ENCODE data around the gene LSM10.
A peak's percentile ranks its signal among the peaks of the same experiment; 100 is the strongest.

Gene LSM10

DNA sequence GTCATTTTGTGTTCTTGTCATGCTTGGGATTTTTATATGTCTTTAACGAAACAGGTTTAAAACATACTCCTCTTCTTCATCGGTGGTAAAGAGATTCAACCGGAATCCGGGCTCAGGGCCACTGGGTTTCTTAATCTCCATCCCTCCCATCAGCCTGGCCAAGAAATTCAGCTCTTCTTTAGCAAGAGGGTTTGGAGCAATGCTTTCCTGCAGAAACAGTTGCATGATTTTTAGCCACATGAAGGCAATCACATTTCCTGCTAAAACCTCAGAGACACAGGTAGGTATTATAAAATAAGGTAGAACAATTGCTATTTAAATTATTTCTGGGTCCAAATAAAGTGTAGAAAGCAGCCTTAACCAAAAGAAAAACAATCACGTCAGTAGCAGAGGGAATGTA lies 22.7 kb upstream of the LSM10 start:
- Histone ChIP-seq H3K4me2 (ENCODE audit: low read depth, low read length, poor library complexity, severe bottlenecking) (peak overlapping the region; percentile 62), H3K9me2 (replicated peaks; ENCODE audit: low read depth, low read length) (no peaks in the 10 kb centered on the region), H3K27me3 (ENCODE audit: insufficient read depth, low read length, poor library complexity, severe bottlenecking) (no peaks in the 10 kb centered on the region), H2AFZ (ENCODE audit: low read length) (peak overlapping the region; percentile 74), H3K79me2 (ENCODE audit: insufficient read depth, low read length) (no peaks in the 10 kb centered on the region), H3K4me1 (ENCODE audit: insufficient read depth, low read length, poor library complexity, severe bottlenecking) (peaks cover 6% of the 10 kb centered on the region), H4K20me1 (ENCODE audit: insufficient read depth, low read length, poor library complexity, severe bottlenecking) (no peaks in the 10 kb centered on the region), H3K36me3 (ENCODE audit: insufficient read depth, low read length) (no peaks in the 10 kb centered on the region), H3F3A (ENCODE audit: low read depth) (no peaks in the 10 kb centered on the region), H3K9me3 (ENCODE audit: insufficient read depth, low read depth, low read length) (no peaks in the 10 kb centered on the region), H3K9ac (ENCODE audit: low read depth, low read length, poor library complexity, severe bottlenecking) (peak overlapping the region; percentile 47), H3K4me3 (ENCODE audit: low read length, poor library complexity, severe bottlenecking) (peak overlapping the region; percentile 16)
- TF ChIP-seq CTCF (conservative IDR thresholded peaks at IDR 0.05; ENCODE audit: low read length) (no peak), EZH2phosphoT487 (IDR thresholded peaks at IDR 0.05; ENCODE audit: borderline replicate concordance) (no peak)

DNA sequence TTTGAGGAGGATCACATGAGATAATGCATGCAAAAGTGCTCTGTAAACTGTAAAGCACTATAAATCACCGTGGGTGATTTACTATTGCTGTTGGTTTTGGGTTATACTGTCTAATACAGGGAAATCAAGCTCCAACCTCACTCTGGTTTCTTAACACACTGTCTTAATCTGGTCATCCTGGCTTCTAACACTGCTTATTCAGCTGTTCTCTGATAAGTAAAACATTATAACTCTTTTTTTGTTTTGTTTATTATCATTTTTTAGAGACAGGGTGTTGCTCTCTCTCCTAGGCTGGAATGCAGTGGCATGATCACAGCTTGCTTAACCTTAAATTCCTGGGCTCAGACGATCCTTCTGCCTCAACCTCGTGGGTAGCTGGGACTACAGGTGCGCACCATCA lies 21.9 kb upstream of the LSM10 start:
- H3K9me3 ChIP-seq (ENCODE audit: insufficient read depth, low read depth, low read length), result no peaks in the 10 kb centered on the region
- no peaks in the 10 kb centered on the region for H3F3A ChIP-seq (ENCODE audit: low read depth)
- no peak overlapping the region for H3K4me3 ChIP-seq (ENCODE audit: low read length, poor library complexity, severe bottlenecking)
- H3K36me3 ChIP-seq (ENCODE audit: insufficient read depth, low read length), result no peaks in the 10 kb centered on the region
- no peaks in the 10 kb centered on the region for H3K27me3 ChIP-seq (ENCODE audit: insufficient read depth, low read length, poor library complexity, severe bottlenecking)
- no peak overlapping the region for H3K9ac ChIP-seq (ENCODE audit: low read depth, low read length, poor library complexity, severe bottlenecking)
- no peaks in the 10 kb centered on the region for H3K9me2 ChIP-seq (replicated peaks; ENCODE audit: low read depth, low read length)
- TF ChIP-seq CTCF (conservative IDR thresholded peaks at IDR 0.05; ENCODE audit: low read length) (no peak), EZH2phosphoT487 (IDR thresholded peaks at IDR 0.05; ENCODE audit: borderline replicate concordance) (no peak)
- no peak overlapping the region for H2AFZ ChIP-seq (ENCODE audit: low read length)
- H3K79me2 ChIP-seq (ENCODE audit: insufficient read depth, low read length), result no peaks in the 10 kb centered on the region
- H3K4me1 ChIP-seq (ENCODE audit: insufficient read depth, low read length, poor library complexity, severe bottlenecking), result peaks cover 6% of the 10 kb centered on the region
- H4K20me1 ChIP-seq (ENCODE audit: insufficient read depth, low read length, poor library complexity, severe bottlenecking), result no peaks in the 10 kb centered on the region
- H3K4me2 ChIP-seq (ENCODE audit: low read depth, low read length, poor library complexity, severe bottlenecking), result no peak overlapping the region

DNA sequence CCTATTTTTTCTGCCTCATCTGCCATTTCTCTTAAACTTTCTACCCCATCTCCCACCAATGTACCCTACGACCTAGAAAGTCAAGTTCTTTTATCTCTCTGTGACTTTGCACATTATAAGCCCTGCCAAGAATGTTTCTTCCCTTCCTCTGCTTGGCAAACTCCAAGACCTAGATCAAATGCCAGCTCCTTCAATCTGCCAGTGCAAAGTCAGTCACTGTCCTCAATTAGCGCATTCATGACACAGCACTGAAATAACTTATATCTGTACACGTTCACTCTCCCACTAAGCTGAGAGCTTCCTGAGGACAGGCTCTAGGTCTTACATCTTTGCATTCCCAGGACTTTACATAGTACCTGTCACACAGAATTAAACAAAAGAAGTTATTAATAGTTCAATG lies 21.4 kb upstream of the LSM10 start:
- Histone ChIP-seq H3K9me3 (ENCODE audit: insufficient read depth, low read depth, low read length) (no peaks in the 10 kb centered on the region), H3K4me3 (ENCODE audit: low read length, poor library complexity, severe bottlenecking) (no peak overlapping the region), H2AFZ (ENCODE audit: low read length) (no peak overlapping the region), H4K20me1 (ENCODE audit: insufficient read depth, low read length, poor library complexity, severe bottlenecking) (no peaks in the 10 kb centered on the region), H3K4me2 (ENCODE audit: low read depth, low read length, poor library complexity, severe bottlenecking) (no peak overlapping the region), H3K4me1 (ENCODE audit: insufficient read depth, low read length, poor library complexity, severe bottlenecking) (peaks cover 6% of the 10 kb centered on the region), H3K79me2 (ENCODE audit: insufficient read depth, low read length) (no peaks in the 10 kb centered on the region), H3F3A (ENCODE audit: low read depth) (no peaks in the 10 kb centered on the region), H3K36me3 (ENCODE audit: insufficient read depth, low read length) (no peaks in the 10 kb centered on the region), H3K27me3 (ENCODE audit: insufficient read depth, low read length, poor library complexity, severe bottlenecking) (no peaks in the 10 kb centered on the region), H3K9ac (ENCODE audit: low read depth, low read length, poor library complexity, severe bottlenecking) (no peak overlapping the region), H3K9me2 (replicated peaks; ENCODE audit: low read depth, low read length) (no peaks in the 10 kb centered on the region)
- TF ChIP-seq EZH2phosphoT487 (IDR thresholded peaks at IDR 0.05; ENCODE audit: borderline replicate concordance), result no peak

DNA sequence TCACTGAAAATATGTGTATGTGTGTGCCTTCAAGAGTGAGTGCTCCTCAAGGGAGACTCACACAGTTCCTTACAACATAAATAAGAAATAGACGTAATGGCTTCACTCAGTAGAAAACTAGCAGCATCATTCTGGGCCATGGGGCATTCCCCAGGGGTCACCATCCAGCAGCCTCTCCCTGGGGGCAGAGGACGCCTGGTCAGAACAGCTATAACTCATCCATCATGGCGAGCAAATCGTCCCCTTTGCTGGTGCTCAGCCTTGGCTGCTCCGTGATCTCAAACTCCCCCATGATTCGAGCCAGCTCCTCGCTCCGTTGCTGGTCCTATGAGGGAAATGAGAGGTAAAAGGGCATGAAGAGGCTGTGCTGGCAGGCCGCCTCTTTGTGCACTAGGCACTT lies 20.2 kb upstream of the LSM10 start:
- TF ChIP-seq CTCF (conservative IDR thresholded peaks at IDR 0.05; ENCODE audit: low read length) (no peak), EZH2phosphoT487 (IDR thresholded peaks at IDR 0.05; ENCODE audit: borderline replicate concordance) (no peak)
- H3K9ac ChIP-seq (ENCODE audit: low read depth, low read length, poor library complexity, severe bottlenecking), result no peak overlapping the region
- no peak overlapping the region for H2AFZ ChIP-seq (ENCODE audit: low read length)
- no peaks in the 10 kb centered on the region for H3K79me2 ChIP-seq (ENCODE audit: insufficient read depth, low read length)
- no peaks in the 10 kb centered on the region for H3K9me2 ChIP-seq (replicated peaks; ENCODE audit: low read depth, low read length)
- H3F3A ChIP-seq (ENCODE audit: low read depth), result no peaks in the 10 kb centered on the region
- H3K27me3 ChIP-seq (ENCODE audit: insufficient read depth, low read length, poor library complexity, severe bottlenecking), result no peaks in the 10 kb centered on the region
- no peak overlapping the region for H3K4me3 ChIP-seq (ENCODE audit: low read length, poor library complexity, severe bottlenecking)
- no peaks in the 10 kb centered on the region for H3K36me3 ChIP-seq (ENCODE audit: insufficient read depth, low read length)
- H3K4me2 ChIP-seq (ENCODE audit: low read depth, low read length, poor library complexity, severe bottlenecking), result no peak overlapping the region
- no peaks in the 10 kb centered on the region for H3K9me3 ChIP-seq (ENCODE audit: insufficient read depth, low read depth, low read length)
- peaks cover 6% of the 10 kb centered on the region for H3K4me1 ChIP-seq (ENCODE audit: insufficient read depth, low read length, poor library complexity, severe bottlenecking)
- no peaks in the 10 kb centered on the region for H4K20me1 ChIP-seq (ENCODE audit: insufficient read depth, low read length, poor library complexity, severe bottlenecking)

Measured in Loucy (cell line).